Stimulated activated naive CD8-positive, alpha-beta T cell treated with anti-CD3 and anti-CD28 coated beads, Interleukin-15, amount 100 ng/mL, for 72 hours (primary cell): ENCODE results near the gene CCDC68.

Experiments used
- ATAC-seq: fragments of 150-1000 bp; cut with Tn5 transposase; 2 replicates; pipeline ENCODE4 v1.10.0; 2021; ENCODE audit warnings: mild to moderate bottlenecking, moderate library complexity
- DNase-seq, 2 donors: peaks; one replicate each; pipeline ENCODE4 v3.0.0; 2021 to 2022
- H3K27ac Mint-ChIP-seq, 2 donors: one replicate each; pipeline ENCODE4 v1.8.0; 2022; ENCODE audit warnings: mild to moderate bottlenecking in 2 of 2, mixed read lengths in 2 of 2, moderate library complexity in 2 of 2
- H3K27me3 Mint-ChIP-seq: one replicate; pipeline ENCODE4 v1.8.0; 2022; ENCODE audit warnings: mixed read lengths
- H3K4me1 Mint-ChIP-seq: one replicate; pipeline ENCODE4 v1.8.0; 2022; ENCODE audit warnings: mild to moderate bottlenecking, mixed read lengths
- H3K4me3 Mint-ChIP-seq, 2 donors: one replicate each; pipeline ENCODE4 v1.8.0; 2022; ENCODE audit warnings: mild to moderate bottlenecking in 2 of 2, mixed read lengths in 2 of 2, moderate library complexity in 1 of 2
- H3K9me3 Mint-ChIP-seq, 2 donors: one replicate each; pipeline ENCODE4 v1.8.0; 2022; ENCODE audit warnings: mixed read lengths in 2 of 2

CCDC68 gene, protein sequence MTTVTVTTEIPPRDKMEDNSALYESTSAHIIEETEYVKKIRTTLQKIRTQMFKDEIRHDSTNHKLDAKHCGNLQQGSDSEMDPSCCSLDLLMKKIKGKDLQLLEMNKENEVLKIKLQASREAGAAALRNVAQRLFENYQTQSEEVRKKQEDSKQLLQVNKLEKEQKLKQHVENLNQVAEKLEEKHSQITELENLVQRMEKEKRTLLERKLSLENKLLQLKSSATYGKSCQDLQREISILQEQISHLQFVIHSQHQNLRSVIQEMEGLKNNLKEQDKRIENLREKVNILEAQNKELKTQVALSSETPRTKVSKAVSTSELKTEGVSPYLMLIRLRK

DNA sequence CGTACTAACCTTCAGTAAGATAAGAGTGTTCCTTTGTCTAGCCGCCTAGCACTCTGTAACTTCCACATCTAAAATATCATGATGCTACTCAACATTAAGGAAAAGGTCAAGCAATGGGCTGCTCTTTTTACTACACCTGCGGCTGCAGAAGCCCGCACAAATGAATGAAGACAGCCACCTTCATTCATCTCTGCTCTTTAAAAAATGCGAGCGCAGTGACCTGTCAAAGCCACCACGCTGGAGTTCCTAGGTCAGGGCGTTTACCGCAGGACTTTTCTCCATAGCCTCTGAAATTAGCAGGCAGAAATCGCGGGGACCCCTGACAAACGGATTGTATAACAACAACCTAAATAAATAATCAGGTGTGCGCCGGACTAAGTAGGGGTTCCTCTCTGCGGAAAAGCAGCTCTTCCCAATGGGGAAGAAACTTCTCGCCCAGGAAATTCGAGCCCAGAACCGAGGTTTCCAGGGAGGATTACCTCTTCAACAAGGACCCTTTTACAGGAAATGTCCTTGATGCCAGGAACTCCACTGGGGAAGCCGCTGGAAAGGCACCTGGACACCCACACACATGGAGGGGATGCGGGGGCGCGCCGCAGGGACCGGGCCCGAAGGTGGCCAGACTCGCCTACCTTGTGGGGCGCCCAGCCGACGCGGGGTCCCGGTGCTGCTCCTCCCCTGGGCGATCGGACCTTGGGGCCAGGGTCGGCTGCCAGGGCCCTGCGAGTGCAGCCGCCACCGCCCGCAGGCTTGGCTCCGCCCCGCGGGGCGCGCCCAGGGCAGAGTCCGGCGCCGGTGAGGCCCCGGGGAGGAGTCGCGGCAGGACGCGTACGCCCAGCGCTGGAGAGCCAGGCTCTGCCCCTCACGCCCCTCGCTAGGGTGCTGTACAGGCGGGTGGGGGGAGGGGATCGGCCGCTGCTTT lies at the start of gene CCDC68:
CCDC68 (minus strand) TSS at position 758 of the 922 bp plus-strand sequence. CDS start 16,670 bp downstream, outside the sequence.
- Mint-ChIP-seq H3K4me1 (peaks cover 4% of the 10 kb centered on the region), H3K9me3 (no peaks in the 10 kb centered on the region), H3K27ac (no peak within 1 kb of the TSS), H3K27me3 (peaks cover 60% of the 10 kb centered on the region), H3K4me3 (peak within 1 kb of the TSS in 1 of 2 donors; percentile 57)
- ATAC-seq (no peak), DNase-seq (no peak)

DNA sequence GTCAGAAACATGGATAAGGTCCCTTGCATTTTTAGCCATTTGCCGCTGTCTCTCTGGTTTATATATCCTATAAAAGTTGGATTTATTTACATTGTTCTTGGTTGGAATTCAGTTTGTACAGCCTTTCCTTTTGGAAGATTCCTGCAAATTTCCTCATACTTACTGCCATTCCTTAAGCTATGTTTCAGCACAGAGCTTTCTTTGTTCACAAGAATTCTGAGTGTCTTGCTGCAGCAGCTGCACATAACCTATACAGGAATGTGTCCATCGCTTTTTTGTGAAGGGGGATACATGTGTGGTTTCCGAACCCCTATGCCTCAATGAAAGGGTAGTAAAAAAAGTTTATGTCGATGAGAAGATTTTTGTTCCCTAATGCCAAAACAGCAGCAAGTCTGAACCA lies 48.3 kb upstream of the CCDC68 start:
- H3K4me1 Mint-ChIP-seq, result no peaks in the 10 kb centered on the region
- H3K9me3 Mint-ChIP-seq, result no peaks in the 10 kb centered on the region
- DNase-seq (no peak), ATAC-seq (no peak)
- no peak overlapping the region for H3K4me3 Mint-ChIP-seq
- peaks cover 7% of the 10 kb centered on the region for H3K27me3 Mint-ChIP-seq
- no peak overlapping the region for H3K27ac Mint-ChIP-seq

GRCh38 chr18:55003695-55004094 lies 44.4 kb upstream of the CCDC68 start:
- Mint-ChIP-seq H3K4me1 (no peaks in the 10 kb centered on the region), H3K4me3 (no peak overlapping the region)

DNA sequence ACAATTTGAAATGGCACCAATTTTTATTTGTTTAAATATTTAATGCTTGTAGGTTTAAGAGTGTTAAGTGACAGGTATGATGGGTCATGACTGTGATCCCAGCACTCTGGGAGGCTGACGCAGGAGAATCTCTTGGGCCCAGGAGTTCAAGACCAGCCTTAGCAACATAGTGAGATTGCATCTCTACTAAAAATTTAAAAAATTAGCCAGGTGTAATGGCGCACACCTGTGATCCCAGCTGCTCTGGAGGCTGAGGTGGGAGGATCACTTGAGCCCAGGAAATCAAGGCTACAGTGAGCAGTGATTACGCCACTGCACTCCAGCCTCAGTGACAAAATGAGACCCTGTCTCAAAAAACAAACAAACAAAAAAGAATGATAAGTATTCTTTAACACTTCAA lies 43.0 kb upstream of the CCDC68 start:
- H3K4me1 Mint-ChIP-seq, result no peaks in the 10 kb centered on the region
- H3K27ac Mint-ChIP-seq, result no peak overlapping the region
- no peaks in the 10 kb centered on the region for H3K9me3 Mint-ChIP-seq
- peaks cover 7% of the 10 kb centered on the region for H3K27me3 Mint-ChIP-seq
- no peak overlapping the region for H3K4me3 Mint-ChIP-seq
- DNase-seq (no peak), ATAC-seq (no peak)

More at GRCh38 chr18:55003695-55004094, 44.4 kb upstream of the CCDC68 start:
- H3K27ac Mint-ChIP-seq, result no peak overlapping the region
- ATAC-seq, result no peak
- H3K27me3 Mint-ChIP-seq, result peaks cover 7% of the 10 kb centered on the region
- no peaks in the 10 kb centered on the region for H3K9me3 Mint-ChIP-seq
- no peak for DNase-seq

- DNase-seq (no peak), ATAC-seq (no peak)
- Mint-ChIP-seq H3K4me3 (no peak overlapping the region), H3K9me3 (no peaks in the 10 kb centered on the region), H3K27me3 (peaks cover 3% of the 10 kb centered on the region), H3K4me1 (no peaks in the 10 kb centered on the region), H3K27ac (no peak overlapping the region)
Observed at GRCh38 chr18:55001394-55002024, 42.2 kb upstream of the CCDC68 start.

DNA sequence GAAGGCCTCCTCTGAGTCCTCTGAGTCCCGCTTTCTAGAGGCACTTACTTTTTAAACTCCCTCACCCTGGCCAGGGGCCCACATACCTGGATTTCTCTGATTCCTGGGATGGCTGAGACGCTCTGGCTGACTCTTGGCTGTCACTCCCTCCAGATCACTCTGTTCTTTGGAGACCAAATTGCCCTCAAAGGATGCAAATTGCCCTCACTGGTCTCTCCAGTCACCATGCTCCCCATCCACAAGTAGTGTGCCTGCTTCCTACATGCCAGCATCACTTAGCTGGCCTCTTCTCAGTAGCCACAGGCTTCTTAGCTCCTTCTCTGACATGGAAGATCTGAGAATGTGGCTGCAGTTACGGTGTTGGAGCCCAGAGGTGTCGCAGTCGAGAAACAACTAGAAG lies 41.3 kb upstream of the CCDC68 start:
- Mint-ChIP-seq H3K4me3 (no peak overlapping the region), H3K9me3 (no peaks in the 10 kb centered on the region), H3K27ac (no peak overlapping the region), H3K27me3 (no peaks in the 10 kb centered on the region), H3K4me1 (no peaks in the 10 kb centered on the region)
- no peak for DNase-seq
- no peak for ATAC-seq

DNA sequence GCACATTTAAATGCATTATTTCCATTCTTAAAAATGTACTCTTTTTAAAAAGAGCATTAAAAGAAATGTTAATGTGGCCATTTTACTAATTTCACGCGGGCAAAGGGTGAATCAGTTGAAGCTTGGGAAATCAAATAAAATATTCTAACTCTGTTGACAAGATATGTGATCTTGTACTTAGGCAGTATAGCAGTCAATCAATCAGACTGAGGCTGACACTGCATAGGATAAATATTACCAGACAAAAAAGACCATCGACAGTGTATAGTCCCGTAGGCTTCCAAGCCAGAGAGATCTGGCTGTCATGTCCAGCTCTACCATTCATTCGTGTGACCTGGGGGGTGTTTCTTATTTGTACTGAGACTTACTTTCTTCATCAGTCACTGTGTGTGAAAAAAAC lies 39.8 kb upstream of the CCDC68 start:
- Mint-ChIP-seq H3K4me3 (no peak overlapping the region), H3K4me1 (no peaks in the 10 kb centered on the region), H3K27me3 (no peaks in the 10 kb centered on the region), H3K9me3 (no peaks in the 10 kb centered on the region), H3K27ac (no peak overlapping the region)
- no peak for DNase-seq
- ATAC-seq, result no peak

DNA sequence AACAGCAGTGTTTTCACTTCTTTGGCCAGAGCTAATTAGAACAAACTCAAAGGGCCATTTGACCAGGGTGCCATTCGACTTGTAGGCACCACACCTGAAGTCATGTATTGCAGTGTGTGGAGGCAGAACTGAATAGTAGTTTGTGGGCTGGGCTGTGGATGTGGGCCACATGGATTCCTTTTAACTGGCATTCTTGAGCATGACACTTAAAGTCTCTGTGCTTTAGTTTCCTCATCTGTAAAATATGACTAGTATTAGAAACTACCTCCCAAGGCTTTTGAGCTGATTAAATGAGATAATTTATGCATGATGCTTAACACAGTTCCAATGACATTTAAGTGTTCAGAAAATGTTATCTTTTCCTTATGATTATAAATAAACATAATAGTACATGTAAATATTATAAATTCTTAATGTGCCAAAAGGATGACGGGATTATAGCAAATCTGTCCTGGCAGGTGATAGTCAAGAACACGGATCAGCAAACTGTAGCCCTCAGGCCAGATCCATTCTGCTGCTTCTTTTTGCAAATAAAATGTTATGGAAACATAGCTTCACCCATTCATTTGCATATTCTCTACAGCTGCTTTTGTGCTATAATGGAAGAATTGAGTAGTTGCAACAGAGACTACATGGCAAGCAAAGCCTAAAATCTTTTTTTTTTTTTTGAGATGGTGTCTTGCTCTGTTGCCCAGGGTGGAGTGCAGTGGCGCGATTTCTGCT lies 36.3 kb upstream of the CCDC68 start:
- no peaks in the 10 kb centered on the region for H3K4me1 Mint-ChIP-seq
- no peak overlapping the region for H3K4me3 Mint-ChIP-seq
- no peak overlapping the region for H3K27ac Mint-ChIP-seq
- no peaks in the 10 kb centered on the region for H3K9me3 Mint-ChIP-seq
- no peak for DNase-seq
- no peaks in the 10 kb centered on the region for H3K27me3 Mint-ChIP-seq
- no peak for ATAC-seq

DNA sequence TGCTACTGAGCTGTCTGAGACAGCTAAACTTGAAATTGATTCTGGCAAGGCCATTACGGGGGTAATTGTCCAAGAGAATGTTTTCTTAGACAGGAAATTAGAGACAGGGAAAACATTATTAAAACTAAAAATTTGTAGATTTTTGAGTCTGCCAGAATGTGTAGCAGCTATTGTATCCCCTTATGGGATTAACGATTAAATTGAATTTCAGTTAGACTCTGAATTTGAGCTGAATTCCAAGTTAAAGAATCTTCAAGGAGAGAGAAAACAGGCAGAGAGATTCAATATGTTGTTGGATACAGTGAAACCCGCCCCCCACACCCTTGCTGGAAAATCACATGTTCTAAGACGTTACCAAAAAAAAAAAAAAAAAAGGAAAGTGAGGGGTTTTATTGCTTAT lies 32.7 kb upstream of the CCDC68 start:
- Mint-ChIP-seq H3K27me3 (no peaks in the 10 kb centered on the region), H3K9me3 (no peaks in the 10 kb centered on the region), H3K4me1 (no peaks in the 10 kb centered on the region), H3K27ac (no peak overlapping the region), H3K4me3 (no peak overlapping the region)
- no peak for ATAC-seq
- DNase-seq, result no peak

DNA sequence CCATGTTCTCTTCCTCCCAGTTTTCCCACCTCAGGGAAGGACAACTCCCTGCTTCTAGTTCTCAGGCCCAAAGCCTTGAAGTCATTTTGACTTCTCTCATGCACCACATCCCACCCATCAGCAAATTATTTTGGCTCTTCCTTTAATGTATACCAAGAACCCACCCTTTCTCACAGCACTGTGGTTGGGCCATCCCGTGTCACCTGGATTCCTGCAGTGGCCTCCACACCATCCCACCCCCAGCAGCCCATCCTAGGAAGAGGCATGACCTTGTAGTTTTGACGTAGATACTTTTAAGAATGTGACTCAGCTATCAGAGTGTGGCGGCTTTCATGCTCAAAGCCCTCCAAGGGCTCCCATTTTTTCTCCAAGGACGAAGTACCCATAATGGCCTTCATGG lies 25.6 kb upstream of the CCDC68 start:
- no peak for DNase-seq

GRCh38 chr18:54983791-54984190 lies 24.5 kb upstream of the CCDC68 start:
- DNase-seq (no peak), ATAC-seq (no peak)
- H3K4me3 Mint-ChIP-seq, result no peak overlapping the region
- H3K27me3 Mint-ChIP-seq, result no peaks in the 10 kb centered on the region
- no peaks in the 10 kb centered on the region for H3K9me3 Mint-ChIP-seq
- H3K27ac Mint-ChIP-seq, result no peak overlapping the region
- H3K4me1 Mint-ChIP-seq, result no peaks in the 10 kb centered on the region

More for the DNA sequence above, 25.6 kb upstream of the CCDC68 start:
- H3K4me3 Mint-ChIP-seq, result no peak overlapping the region
- H3K27ac Mint-ChIP-seq, result no peak overlapping the region
- no peak for ATAC-seq
- H3K9me3 Mint-ChIP-seq, result no peaks in the 10 kb centered on the region
- no peaks in the 10 kb centered on the region for H3K4me1 Mint-ChIP-seq
- no peaks in the 10 kb centered on the region for H3K27me3 Mint-ChIP-seq

GRCh38 chr18:54983041-54983686 lies 23.9 kb upstream of the CCDC68 start:
- Mint-ChIP-seq H3K4me3 (no peak overlapping the region), H3K27me3 (peaks cover 6% of the 10 kb centered on the region), H3K9me3 (no peaks in the 10 kb centered on the region), H3K27ac (no peak overlapping the region), H3K4me1 (no peaks in the 10 kb centered on the region)
- DNase-seq (no peak), ATAC-seq (peak; percentile 67)

DNA sequence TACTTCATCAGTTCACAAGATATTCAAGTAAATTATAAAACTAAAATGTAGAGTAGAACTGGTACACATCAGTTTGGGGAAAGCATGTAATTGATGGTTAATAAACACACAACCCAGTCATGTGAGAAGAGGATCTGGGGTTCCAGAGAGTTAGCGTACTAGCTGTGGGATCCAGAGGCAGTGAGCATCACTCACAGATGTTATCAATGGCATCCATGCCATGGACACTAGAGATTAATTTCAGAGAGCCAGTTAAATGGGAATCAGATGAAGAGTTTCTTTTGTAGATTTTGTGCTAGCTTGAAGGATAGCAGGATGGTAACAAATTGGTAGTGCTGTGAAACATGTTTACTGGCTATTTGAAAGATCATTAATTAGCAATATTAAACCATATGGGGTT lies 21.8 kb upstream of the CCDC68 start:
- no peaks in the 10 kb centered on the region for H3K4me1 Mint-ChIP-seq
- no peak overlapping the region for H3K4me3 Mint-ChIP-seq
- H3K27ac Mint-ChIP-seq, result no peak overlapping the region
- ATAC-seq (no peak), DNase-seq (no peak)
- H3K9me3 Mint-ChIP-seq, result no peaks in the 10 kb centered on the region
- peaks cover 7% of the 10 kb centered on the region for H3K27me3 Mint-ChIP-seq

GRCh38 chr18:54975598-54975997 lies 16.3 kb upstream of the CCDC68 start:
- H3K27ac Mint-ChIP-seq, result no peak overlapping the region
- H3K27me3 Mint-ChIP-seq, result peaks cover 7% of the 10 kb centered on the region
- H3K9me3 Mint-ChIP-seq, result no peaks in the 10 kb centered on the region
- H3K4me1 Mint-ChIP-seq, result no peaks in the 10 kb centered on the region
- H3K4me3 Mint-ChIP-seq, result no peak overlapping the region
- DNase-seq (no peak), ATAC-seq (no peak)

GRCh38 chr18:54973046-54973445 lies 13.8 kb upstream of the CCDC68 start:
- no peak overlapping the region for H3K27ac Mint-ChIP-seq
- no peaks in the 10 kb centered on the region for H3K9me3 Mint-ChIP-seq
- DNase-seq, result no peak
- H3K4me1 Mint-ChIP-seq, result no peaks in the 10 kb centered on the region
- H3K4me3 Mint-ChIP-seq, result no peak overlapping the region
- ATAC-seq, result no peak
- no peaks in the 10 kb centered on the region for H3K27me3 Mint-ChIP-seq
